GM21526 (cell line): ENCODE results near the gene GPR132.
A peak's percentile ranks its signal among the peaks of the same experiment; 100 is the strongest.
"Not testable (repeated sequence)": the region's sequence is repeated elsewhere in the genome, so short reads cannot be mapped to it uniquely, and the experiment has no call there.

Source experiments
- ATAC-seq: cut with Tn5 transposase; IDR thresholded peaks from one replicate; pipeline ENCODE4 v1.9.1; 2021; ENCODE audit warnings: moderate library complexity; ENCODE audit not compliant: unreplicated experiment, low FRiP score

GPR132 gene

DNA sequence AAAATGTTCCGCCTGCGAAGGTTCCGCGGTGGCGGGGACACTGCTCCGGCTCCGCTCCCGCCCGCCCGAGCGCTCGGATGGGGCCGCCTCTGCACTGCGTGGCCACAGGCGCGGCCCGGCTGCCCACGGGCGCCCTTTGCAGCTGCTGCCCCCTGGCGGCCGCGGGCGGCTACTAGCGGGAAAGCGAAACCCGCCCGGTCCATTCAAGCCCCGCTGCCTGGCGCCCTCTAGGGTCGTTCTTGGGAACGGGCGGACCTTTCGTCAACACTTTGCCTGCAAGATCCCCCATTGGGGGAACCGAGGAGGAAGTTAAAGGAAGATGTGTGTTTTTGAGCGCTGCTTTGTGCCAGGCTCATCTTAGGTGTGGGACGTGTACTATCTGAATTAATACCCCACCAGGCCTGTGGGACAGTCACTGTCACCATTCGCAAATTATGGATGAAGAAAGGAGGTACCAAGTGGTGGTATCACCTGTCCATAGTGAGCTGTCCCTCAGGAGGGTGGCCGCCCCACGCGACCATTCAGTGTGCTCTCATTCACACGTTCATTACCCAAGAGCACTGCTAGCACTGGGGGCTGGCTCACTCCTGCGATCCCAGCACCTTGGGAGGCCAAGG lies 19.4 kb downstream of the GPR132 start:
- peak; percentile 56 for ATAC-seq

DNA sequence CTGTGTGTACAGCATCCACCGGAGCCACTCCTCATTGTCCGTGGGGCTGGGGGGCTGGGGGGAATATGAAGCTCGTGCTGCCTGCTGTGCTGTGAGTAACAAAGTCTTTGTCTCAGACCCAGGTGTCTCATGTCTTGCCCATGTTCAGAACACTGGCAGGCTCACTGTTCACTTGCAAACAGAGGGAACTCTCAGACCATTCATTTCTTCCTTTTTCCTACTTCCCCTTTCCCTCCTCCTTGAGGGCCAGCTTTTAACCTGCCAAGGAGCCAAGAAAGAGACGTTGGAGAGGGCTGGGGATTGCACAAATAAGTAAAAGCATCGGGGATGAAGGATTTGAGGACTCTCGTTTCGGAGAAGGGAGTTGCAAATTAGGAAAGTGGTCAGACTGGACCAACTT lies 21.6 kb downstream of the GPR132 start:
- no peak for ATAC-seq

DNA sequence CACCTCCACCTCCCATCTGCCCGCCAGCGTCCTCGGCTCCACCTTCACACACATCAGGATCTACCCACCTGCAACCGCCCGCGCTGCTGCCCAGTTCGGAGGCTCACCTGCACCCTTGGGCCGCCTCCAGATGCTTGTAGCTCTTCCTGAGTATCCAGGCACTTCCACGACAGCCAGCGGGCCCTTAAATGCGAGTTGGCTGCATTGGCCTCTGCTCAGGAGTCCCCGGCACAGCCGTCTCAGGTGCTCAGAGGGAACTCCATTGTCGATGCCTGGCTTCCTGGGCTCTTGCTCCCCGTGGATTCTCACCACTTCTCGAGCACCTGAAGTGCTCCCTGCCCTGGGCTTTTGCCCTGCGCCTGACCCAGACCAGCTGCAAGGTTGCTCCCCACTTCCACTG lies 22.4 kb downstream of the GPR132 start:
- ATAC-seq: no peak

DNA sequence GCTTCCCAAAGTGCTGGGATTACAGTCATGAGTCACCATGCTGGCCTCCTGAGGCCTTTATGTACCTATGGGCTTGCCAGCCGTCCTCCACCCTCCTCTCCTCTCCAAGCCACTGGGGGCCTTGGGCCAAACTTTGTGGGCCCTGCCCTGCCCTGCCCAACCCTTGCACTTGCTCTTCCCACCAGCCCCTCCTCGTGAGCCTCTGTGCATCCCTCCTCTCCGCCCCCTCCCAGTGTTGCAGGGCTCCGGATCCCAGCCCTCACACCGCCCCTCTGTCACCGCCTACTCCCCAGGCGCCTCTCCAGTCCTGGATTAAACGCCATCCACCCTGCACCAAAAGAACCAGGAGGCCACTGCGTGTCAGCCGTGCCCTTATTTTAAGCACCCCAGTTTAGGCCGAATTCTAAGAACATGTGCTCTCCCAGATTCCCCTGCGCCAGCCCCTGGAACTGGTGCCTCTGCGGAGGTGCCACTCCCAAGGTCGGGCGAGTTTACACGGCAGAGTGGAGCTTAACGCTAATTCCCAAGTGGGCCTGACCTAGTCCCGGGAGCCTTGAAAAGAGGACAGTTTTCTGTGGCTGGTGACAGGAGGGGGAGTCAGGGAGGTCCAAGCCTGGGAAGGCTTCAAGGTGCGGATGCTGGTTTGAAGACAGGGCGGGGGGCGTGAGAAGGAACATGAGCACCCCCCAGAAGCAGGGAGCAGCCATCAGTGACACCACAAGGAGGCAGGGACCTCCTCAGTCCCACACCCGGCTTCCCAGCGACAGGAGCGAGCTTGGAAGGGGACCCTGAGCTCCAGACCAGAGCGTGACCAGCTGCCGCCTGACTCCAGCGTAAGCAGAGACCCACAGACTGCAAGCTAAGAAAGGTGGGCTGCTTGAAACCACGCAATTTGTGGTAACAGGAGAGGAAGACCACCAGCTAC lies 23.1 kb downstream of the GPR132 start:
- ATAC-seq: no peak

DNA sequence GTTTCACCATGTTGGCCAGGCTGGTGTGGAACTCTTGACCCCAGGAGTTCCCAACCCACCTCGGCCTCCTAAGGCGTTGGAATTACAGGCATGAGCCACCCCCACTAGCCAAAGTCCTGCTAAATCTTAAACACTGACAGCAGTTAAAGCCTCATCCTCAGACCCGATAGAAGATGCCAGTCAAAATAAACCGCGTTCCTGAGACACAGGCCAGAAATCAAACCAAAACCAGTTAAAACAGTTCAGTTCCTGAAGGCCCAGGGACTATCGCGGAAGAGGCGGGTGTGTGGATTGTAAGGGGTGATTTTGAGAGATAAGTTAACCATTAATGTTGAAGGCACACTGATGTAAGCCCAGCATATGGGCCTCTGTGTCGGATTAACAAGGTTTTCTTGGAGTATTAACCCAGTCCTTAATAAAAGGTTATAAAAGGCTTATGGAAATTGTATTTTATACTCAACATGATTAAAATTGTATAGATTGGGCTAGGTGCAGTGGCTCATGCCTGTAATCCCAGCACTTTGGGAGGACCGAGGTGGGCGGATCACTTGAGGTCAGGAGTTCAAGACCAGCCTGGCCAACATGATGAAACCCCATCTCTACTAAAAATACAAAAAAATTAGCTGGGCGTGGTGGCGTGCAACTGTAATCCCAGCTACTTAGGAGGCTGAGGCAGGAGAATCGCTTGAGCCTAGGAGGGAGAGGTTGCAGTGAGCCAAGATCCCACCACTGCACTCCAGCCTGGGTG lies 25.6 kb downstream of the GPR132 start:
- no peak for ATAC-seq

DNA sequence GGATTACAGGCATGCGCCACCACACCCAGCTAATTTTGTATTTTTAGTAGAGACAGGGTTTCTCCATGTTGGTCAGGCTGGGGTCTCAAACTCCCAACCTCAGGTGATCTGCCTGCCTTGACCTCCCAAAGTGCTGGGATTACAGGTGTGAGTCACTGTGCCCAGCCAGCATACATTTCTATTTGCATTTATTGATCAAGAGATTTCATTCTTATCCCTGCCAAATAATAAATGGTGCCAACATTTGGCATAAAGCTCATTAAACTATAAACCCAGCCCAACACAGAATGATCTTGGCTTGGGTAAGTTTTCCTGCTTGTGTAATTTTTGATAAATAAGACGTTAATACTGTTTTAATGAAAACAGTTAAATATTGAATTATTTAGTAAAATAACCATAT lies 29.6 kb downstream of the GPR132 start:
- ATAC-seq: not testable (repeated sequence)

DNA sequence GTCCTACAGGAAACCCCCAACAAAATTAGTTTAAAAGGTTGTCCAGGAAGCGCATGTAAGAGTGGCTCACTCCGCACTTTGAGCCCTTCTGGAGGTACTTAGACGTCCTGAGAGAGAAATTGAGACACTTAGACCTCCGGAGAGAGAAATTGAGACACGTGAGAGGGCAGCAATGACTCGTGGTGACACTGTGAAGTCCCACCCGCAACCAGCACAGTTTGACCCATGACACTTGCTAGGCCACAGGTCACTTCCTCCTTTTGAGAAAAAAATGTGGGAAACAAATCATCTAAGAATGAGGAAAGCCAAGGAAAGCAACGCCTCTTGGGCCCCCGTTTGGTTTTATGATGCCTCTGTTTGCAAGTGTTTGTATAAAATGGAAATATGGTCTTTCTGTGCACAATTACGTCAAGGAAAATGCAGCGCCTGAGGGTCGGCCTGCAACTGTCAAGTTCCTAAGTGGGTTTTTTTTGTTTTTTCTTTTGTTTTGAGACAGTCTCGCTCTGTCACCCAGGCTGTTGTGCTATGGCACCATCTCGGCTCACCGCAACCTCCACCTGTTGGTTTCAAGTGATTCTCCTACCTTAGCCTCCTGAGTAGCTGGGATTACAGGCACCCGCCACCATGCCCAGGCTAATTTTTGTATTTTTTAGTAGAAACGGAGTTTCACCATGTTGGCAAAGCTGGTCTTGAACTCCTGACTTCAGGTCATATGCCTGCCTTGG lies 30.8 kb downstream of the GPR132 start:
- no peak for ATAC-seq

DNA sequence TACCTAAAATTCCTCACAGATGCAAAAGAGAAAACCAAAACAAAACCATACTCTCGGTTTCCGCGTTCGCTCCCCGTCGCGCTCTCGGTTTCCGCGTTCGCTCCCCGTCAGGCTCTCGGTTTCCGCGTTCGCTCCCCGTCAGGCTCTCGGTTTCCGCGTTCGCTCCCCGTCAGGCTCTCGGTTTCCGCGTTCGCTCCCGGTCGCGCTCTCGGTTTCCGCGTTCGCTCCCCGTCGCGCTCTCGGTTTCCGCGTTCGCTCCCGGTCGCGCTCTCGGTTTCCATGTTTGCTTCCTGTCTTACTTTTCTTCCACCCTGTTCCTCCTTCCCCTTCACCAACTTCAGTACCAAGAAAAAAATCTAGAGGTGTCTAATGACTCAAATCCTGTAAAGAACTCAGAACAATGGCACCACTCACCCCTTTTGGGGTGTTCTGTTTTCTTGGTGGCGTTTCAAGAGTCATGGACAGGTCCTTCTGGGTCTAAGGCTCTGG lies 31.8 kb downstream of the GPR132 start:
- ATAC-seq: not testable (repeated sequence)

DNA sequence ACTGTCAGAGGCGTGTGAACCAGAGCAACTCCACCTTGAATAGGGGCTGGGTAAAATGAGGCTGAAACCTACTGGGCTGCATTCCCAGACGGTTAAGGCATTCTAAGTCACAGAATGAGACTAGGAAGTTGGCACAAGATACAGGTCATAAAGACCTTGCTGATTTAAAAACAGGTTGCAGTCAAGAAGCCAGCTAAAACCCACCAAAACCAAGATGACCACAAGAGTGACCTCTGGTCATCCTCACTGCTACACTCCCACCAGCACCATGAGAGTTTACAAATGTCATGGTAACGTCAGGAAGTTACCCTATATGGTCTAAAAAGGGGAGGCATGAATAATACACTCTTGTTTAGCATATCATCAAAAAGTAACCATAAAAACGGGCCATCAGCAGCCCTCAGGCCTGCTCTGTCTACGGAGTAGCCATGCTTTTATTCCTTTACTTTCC lies 32.8 kb downstream of the GPR132 start:
- ATAC-seq: not testable (repeated sequence)

DNA sequence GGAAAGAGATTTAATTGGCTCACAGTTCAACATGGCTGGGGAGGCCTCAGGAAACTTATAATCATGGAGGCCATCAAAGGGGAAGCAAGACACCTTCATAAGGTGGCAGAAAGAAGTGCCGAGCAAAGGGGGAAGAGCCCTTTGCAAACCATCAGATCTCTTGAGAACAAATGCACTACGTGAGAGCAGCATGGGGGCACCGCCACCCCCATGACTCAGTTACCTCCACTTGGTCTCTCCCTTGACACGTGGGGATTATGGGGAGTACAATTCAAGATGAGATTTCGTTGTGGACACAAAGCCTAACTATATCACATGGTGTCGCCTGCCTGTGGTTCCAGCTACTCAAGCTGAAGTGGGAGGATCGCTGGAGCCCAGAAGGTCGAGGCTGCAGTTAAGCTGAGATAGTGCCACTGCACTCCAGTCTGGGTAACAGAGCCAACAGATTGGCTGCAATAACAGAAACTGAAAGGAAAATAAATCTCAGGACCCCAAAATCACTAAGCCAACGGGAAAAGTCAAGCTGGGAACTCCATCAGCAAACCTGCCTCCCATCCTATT lies 34.3 kb downstream of the GPR132 start:
- no peak for ATAC-seq

DNA sequence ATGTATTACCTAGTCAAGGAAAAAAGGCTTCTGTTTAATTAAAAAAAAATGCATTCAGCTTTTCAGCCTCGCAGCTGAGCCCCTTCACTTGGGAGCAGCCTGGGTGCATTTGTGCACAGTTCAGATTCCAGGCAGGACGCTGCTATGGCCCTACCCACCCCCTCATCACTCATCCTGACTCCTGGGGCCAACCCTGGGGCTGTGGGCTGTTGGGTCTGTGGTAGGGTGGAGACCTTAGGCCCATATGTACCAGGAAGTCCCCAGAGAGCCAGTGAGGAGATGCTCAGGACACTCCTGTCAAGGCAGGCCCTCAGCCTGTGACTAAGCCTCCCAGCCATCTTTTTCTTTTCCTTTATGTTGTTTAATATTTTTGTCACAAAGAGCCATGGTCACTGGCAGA lies 35.0 kb downstream of the GPR132 start:
- ATAC-seq: no peak

DNA sequence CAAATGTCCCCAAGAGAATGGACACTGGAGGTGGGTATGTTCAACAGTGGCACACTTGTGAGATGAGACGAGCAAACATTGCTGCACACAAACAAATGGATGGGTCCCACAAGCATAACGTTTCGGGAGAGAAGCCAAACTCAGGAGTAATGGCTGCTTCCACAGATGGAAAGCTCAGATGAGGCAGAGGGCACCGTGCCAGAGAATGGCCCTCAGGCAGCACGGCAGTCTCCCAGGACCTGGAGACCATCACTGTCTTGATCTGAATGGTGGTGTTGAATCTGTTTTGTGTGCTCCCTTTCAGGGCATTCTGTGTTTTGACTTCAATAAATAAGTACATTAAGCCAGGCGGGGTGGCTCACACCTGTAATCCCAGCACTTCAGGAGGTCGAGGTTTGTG lies 35.8 kb downstream of the GPR132 start:
- no peak for ATAC-seq

DNA sequence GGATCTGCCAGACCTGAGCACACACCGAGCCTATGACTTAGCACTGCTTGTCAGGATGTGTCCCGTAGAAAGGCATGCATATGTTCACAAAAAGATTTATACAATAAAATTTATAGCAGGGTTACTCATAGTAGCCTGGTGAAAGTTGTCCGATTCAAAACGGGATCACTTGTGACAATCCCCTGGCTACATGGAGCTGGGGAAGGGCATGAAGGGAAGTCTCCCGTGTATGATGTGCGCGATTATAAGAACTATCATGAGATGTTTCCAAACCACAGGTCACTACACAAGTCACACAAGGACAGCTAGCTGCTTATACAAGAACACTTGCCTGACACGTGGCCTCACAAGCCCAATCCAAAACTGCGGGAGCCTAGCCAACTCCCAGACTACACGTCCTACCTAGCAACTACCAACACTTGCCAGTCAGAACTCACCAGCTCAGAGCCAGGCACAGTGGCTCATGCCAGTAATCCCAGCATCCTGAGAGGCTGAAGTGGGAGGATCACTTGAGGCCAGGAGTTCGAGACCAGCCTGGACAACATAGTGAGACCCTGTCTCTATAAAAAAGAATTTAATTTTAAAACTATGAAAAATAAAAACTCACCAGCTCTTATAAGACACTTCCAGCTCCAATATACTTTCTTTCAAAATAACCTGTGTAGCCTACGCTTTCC lies 36.8 kb downstream of the GPR132 start:
- ATAC-seq: no peak

DNA sequence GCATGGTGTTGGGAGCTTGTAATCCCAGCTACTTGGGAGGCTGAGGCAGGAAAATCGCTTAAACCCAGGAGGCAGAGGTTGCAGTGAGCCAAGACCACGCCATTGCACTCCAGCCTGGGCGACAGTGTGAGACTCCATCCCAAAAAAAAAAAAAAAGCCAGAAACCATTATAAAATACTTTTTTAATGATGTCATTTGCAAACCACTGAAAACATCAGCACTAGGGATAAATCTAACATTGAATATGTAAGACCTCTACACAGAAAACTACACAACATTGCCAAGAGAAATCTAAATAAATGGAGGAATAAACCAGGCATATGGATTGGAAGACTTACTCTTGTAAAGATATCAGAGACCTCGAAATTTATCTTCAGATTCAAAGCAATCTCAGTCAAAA lies 37.5 kb downstream of the GPR132 start:
- not testable (repeated sequence) for ATAC-seq

DNA sequence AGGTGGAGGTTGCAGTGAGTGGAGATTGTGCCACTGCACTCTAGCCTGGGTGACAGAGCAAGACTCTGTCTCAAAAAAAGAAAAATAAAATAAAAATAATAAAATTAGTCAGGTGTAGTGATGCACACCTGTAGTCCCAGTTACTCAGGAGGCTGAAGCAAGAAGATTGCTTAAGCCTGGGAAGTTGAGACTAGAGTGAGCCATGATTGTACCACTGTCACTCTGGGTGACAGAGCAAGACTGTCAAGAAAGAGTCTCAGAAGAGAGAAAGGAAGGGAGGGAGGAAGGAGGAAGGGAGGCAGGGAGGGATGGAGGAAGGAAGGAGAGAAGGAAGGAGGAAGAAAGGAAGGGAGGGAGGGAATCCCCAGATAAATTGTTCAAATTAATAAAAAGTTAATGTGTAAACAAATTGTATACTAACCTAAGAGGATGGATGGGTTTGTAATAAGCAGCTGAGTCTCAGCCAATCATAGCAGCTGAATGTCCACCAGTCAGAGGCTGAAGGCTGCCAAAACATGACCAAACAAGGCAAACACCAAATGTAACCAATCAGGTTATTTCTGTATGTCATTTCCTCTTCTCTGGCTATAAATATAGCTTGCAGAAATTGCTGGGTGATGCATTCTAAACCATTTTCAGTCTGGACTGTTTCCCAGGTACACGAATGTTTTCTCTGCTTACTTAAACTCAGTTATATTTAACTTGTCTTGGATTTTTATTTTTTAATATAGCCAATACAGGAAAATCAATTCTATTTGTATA lies 38.2 kb downstream of the GPR132 start:
- ATAC-seq: no peak

DNA sequence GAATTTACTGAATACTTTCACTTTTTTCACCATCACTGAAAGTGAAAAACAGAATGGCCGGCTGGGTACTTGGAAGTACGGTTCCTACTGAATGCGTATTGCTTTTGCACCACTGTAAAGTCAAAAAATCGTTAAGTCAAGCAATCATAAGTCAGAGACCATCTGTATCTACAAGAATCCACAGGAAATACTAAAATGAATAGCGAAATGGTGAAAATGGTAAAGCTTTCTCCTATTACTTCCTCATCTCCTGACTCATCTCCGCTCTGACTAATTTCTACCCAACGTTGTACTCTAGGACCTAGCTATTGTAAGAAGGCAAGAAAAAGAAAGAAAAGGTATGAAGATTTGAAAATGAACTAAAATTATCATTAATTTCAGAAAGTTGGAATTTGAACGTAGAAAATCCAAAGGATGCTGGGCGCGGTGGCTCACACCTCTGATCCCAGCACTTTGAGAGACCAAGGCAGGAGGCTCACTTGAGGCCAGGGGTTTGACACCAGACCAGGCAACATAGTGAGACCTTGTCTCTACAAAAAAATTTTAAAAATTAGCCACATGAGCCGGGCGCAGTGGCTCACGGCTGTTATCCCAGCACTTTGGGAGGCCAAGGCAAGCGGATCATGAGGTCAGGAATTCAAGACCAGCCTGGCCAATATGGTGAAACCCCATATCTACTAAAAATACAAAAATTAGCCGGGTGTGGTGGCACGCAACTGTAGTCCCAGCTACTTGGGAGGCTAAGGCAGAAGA lies 39.0 kb downstream of the GPR132 start:
- ATAC-seq: no peak

DNA sequence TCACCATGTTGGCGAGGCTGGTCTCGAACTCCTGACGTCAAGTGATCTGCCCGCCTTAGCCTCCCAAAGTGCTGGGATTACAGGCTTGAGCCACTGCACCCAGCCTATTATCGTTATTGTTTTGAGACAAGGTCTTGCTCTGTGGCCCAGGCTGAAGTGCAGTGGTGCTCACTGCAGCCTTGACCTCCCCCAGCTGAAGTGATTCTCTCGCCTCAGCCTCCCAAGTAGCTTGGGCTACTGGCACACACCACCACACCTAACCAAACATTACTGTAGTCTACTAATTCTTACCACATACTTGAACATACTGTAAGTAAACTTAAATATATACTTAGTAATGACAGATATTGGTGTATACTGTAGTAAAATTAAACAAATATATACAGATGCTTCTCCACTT lies 39.8 kb downstream of the GPR132 start:
- ATAC-seq: no peak

DNA sequence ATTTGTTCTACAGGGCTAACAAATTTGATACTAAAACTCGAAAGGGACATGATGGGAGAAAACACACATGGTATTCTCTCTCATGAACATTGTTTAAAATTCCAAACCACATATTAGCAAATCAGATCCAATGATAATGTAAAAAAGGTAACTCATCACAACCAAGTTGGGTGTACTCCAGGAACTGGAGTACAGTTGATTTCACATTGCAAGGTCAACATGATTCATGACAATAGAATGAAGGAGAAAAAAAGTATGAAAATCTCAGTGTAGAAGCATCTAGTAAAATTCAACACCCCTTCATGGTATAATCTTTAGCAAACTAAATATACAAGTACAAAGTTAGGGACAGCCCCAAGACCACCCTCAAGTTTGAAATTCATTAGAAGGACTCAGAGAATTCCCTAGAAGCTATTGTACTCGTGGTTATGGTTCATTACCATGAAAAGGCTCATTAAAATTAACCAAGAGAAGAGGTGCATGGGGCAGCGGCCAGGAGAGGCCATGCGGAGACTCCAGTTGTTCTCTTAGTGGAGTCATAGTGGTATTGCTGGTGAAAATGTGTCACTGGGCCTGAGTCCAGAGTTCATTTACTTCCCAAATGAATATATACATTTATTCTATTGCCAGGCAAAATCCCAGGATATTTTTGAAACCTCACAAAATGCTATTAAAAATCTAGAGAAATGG lies 41.3 kb downstream of the GPR132 start:
- no peak for ATAC-seq
